WTC11 (cell line): ENCODE measurements around the gene GCC1. TPM values are rescaled to one million over a fixed set of nuclear protein-coding genes. Genes with fewer than 3 reads are reported as not detected.

Experiments
- ATAC-seq: fragments of 200-7000 bp; cut with Tn5 transposase; 2 replicates; pipeline ENCODE4 v1.10.0; 2021; ENCODE audit warnings: mild to moderate bottlenecking, moderate library complexity
- CTCF ChIA-PET: fragments of 300-600 bp; sonication (Branson Sonifier 250); formaldehyde crosslinking; loops from one replicate; lab custom pipeline; 2021; ENCODE audit warnings: antibody characterized with exemption; lab: Charles Lee
- POLR2A ChIA-PET: fragments of 350-600 bp; sonication (Branson Sonifier 250); formaldehyde crosslinking; loops from one replicate; lab custom pipeline; 2021; ENCODE audit warnings: antibody characterized with exemption; lab: Charles Lee
- DNase-seq: peaks from one replicate; pipeline ENCODE4 v3.0.0; 2021; ENCODE audit warnings: low spot score
- H3K27ac Mint-ChIP-seq: 2 replicates; pipeline ENCODE4 v1.8.0; 2021; ENCODE audit warnings: mixed read lengths
- H3K27me3 Mint-ChIP-seq: 2 replicates; pipeline ENCODE4 v1.8.0; 2021; ENCODE audit warnings: low read depth, mild to moderate bottlenecking, moderate library complexity, mixed read lengths
- H3K36me3 Mint-ChIP-seq: 2 replicates; pipeline ENCODE4 v1.8.0; 2021; ENCODE audit warnings: mixed read lengths
- H3K4me1 Mint-ChIP-seq: 2 replicates; pipeline ENCODE4 v1.8.0; 2022; ENCODE audit warnings: mixed read lengths
- H3K4me3 Mint-ChIP-seq: 2 replicates; pipeline ENCODE4 v1.8.0; 2021; ENCODE audit warnings: mild to moderate bottlenecking, moderate library complexity, mixed read lengths
- H3K9me3 Mint-ChIP-seq: 2 replicates; pipeline ENCODE4 v1.8.0; 2021; ENCODE audit warnings: mixed read lengths
- AR ChIP-seq: fragments of 250-450 bp; sonication (Bioruptor Pico); IDR thresholded peaks from 2 replicates; pipeline ENCODE4 v1.9.0; 2021; ENCODE audit warnings: mild to moderate bottlenecking
- ATF2 ChIP-seq: sonication (generic); formaldehyde crosslinking; IDR thresholded peaks from 2 replicates; pipeline ENCODE4 v1.8.1; 2022; ENCODE audit warnings: low read depth, missing genetic modification reagents, borderline replicate concordance
- ATF6 ChIP-seq: sonication (generic); formaldehyde crosslinking; IDR thresholded peaks from 2 replicates; pipeline ENCODE4 v1.8.1; 2023; ENCODE audit warnings: mild to moderate bottlenecking, missing genetic modification reagents
- CREB1 ChIP-seq: sonication (generic); formaldehyde crosslinking; IDR thresholded peaks from 2 replicates; pipeline ENCODE4 v1.8.0; 2023; ENCODE audit warnings: mild to moderate bottlenecking, missing genetic modification reagents
- E2F1 ChIP-seq: sonication (generic); formaldehyde crosslinking; IDR thresholded peaks from 2 replicates; pipeline ENCODE4 v1.8.0; 2022; ENCODE audit warnings: mild to moderate bottlenecking, missing genetic modification reagents
- E2F4 ChIP-seq: sonication (generic); formaldehyde crosslinking; IDR thresholded peaks from 2 replicates; pipeline ENCODE4 v1.8.1; 2022; ENCODE audit warnings: low read depth, mild to moderate bottlenecking, moderate library complexity, missing genetic modification reagents, borderline replicate concordance
- ETV6 ChIP-seq: sonication (generic); formaldehyde crosslinking; IDR thresholded peaks from 2 replicates; pipeline ENCODE4 v1.8.1; 2022; ENCODE audit warnings: mild to moderate bottlenecking, missing genetic modification reagents
- FOXJ3 ChIP-seq: sonication (generic); formaldehyde crosslinking; IDR thresholded peaks from 2 replicates; pipeline ENCODE4 v1.9.0; 2021; ENCODE audit warnings: missing genetic modification reagents, mild to moderate bottlenecking, borderline replicate concordance
- FOXK1 ChIP-seq: sonication (generic); formaldehyde crosslinking; IDR thresholded peaks from 2 replicates; pipeline ENCODE4 v1.8.0; 2022; ENCODE audit warnings: mild to moderate bottlenecking, moderate library complexity, missing genetic modification reagents
- GTF2I ChIP-seq: fragments of 250-450 bp; sonication (Bioruptor Pico); conservative IDR thresholded peaks from 2 replicates; pipeline ENCODE4 v1.4.0; 2021; ENCODE audit warnings: mild to moderate bottlenecking
- HMGA2 ChIP-seq: fragments of 250-450 bp; sonication (Bioruptor Pico); IDR thresholded peaks from 2 replicates; pipeline ENCODE4 v1.4.0; 2021; ENCODE audit warnings: mild to moderate bottlenecking, moderate library complexity
- KAT7 ChIP-seq: sonication (generic); formaldehyde crosslinking; IDR thresholded peaks from 2 replicates; pipeline ENCODE4 v1.8.1; 2023; ENCODE audit warnings: missing genetic modification reagents, mild to moderate bottlenecking, borderline replicate concordance
- MAX ChIP-seq: sonication (generic); formaldehyde crosslinking; IDR thresholded peaks from 2 replicates; pipeline ENCODE4 v1.8.0; 2022; ENCODE audit warnings: mild to moderate bottlenecking, missing genetic modification reagents
- NFATC4 ChIP-seq: fragments of 250-450 bp; sonication (Bioruptor Pico); IDR thresholded peaks from 2 replicates; pipeline ENCODE4 v1.9.0; 2021; ENCODE audit warnings: mild to moderate bottlenecking
- NFE2L1 ChIP-seq: sonication (generic); formaldehyde crosslinking; IDR thresholded peaks from 2 replicates; pipeline ENCODE4 v1.8.1; 2023; ENCODE audit warnings: missing genetic modification reagents
- NFYB ChIP-seq: sonication (generic); formaldehyde crosslinking; conservative IDR thresholded peaks from 2 replicates; pipeline ENCODE4 v1.8.0; 2022; ENCODE audit warnings: low read depth, missing genetic modification reagents
- PRDM15 ChIP-seq: sonication (generic); formaldehyde crosslinking; IDR thresholded peaks from 2 replicates; pipeline ENCODE4 v1.8.0; 2022; ENCODE audit warnings: missing genetic modification reagents
- RORB ChIP-seq: fragments of 250-450 bp; sonication (Bioruptor Pico); IDR thresholded peaks from 2 replicates; pipeline ENCODE4 v1.9.0; 2021; ENCODE audit warnings: mild to moderate bottlenecking
- TP53 ChIP-seq: sonication (generic); formaldehyde crosslinking; IDR thresholded peaks from 2 replicates; pipeline ENCODE4 v1.8.1; 2023; ENCODE audit warnings: mild to moderate bottlenecking, missing genetic modification reagents
- USF2 ChIP-seq: sonication (generic); formaldehyde crosslinking; IDR thresholded peaks from 2 replicates; pipeline ENCODE4 v1.8.1; 2023; ENCODE audit warnings: mild to moderate bottlenecking, missing genetic modification reagents, moderate library complexity
- ZNF425 ChIP-seq: fragments of 250-450 bp; sonication (Bioruptor Pico); conservative IDR thresholded peaks from 2 replicates; pipeline ENCODE4 v1.9.0; 2021; ENCODE audit warnings: mild to moderate bottlenecking
- total RNA-seq: library from RNA; stranded (reverse); gene quantifications from 3 replicates; pipeline ENCODE4 v1.2.3, GENCODE V29; 2021

GCC1 gene
- total RNA-seq, 1 experiment from 2014 or later, result 13.2 TPM

GRCh38 chr7:127591591-127591990 lies 6.2 kb upstream of the GCC1 start:
- ChIA-PET POLR2A (no interaction called here), CTCF (no interaction called here)
- no peak overlapping the region for H3K4me3 Mint-ChIP-seq
- no peaks in the 10 kb centered on the region for H3K9me3 Mint-ChIP-seq
- H3K27me3 Mint-ChIP-seq, result peaks cover 21% of the 10 kb centered on the region
- peaks cover 23% of the 10 kb centered on the region for H3K36me3 Mint-ChIP-seq
- peaks cover 12% of the 10 kb centered on the region for H3K4me1 Mint-ChIP-seq
- ATAC-seq, result no peak
- H3K27ac Mint-ChIP-seq, result no peak overlapping the region
- DNase-seq, result no peak
- no peak for TF ChIP-seq AR
- no peak for TF ChIP-seq TP53 (CRISPR knock-in tag)
- TF ChIP-seq GTF2I (CRISPR knock-in tag), result no peak
- TF ChIP-seq FOXJ3 (CRISPR knock-in tag), result no peak
- no peak for TF ChIP-seq FOXK1 (CRISPR knock-in tag)
- no peak for TF ChIP-seq E2F4
- TF ChIP-seq ETV6 (CRISPR knock-in tag), result no peak
- TF ChIP-seq MAX (CRISPR knock-in tag), result no peak
- TF ChIP-seq HMGA2 (CRISPR knock-in tag), result no peak
- no peak for TF ChIP-seq NFYB
- no peak for TF ChIP-seq NFE2L1 (CRISPR knock-in tag)
- TF ChIP-seq USF2 (CRISPR knock-in tag), result no peak
- TF ChIP-seq RORB (CRISPR knock-in tag), result no peak
- TF ChIP-seq E2F1 (CRISPR knock-in tag), result no peak
- TF ChIP-seq ATF6 (CRISPR knock-in tag), result no peak
- TF ChIP-seq CREB1 (CRISPR knock-in tag), result no peak

- no peak overlapping the region for H3K27ac Mint-ChIP-seq
- peaks cover 13% of the 10 kb centered on the region for H3K4me1 Mint-ChIP-seq
- ATAC-seq (no peak), DNase-seq (no peak)
- CTCF ChIA-PET, result no interaction called here
- no peak overlapping the region for H3K4me3 Mint-ChIP-seq
- H3K36me3 Mint-ChIP-seq, result peaks cover 23% of the 10 kb centered on the region
- no peaks in the 10 kb centered on the region for H3K9me3 Mint-ChIP-seq
- H3K27me3 Mint-ChIP-seq, result peaks cover 25% of the 10 kb centered on the region
- POLR2A ChIA-PET, result no interaction called here
- TF ChIP-seq PRDM15 (CRISPR knock-in tag) (no peak), ATF2 (CRISPR knock-in tag) (no peak), NFATC4 (CRISPR knock-in tag) (no peak), RORB (CRISPR knock-in tag) (no peak), NFE2L1 (CRISPR knock-in tag) (no peak), KAT7 (no peak), ZNF425 (CRISPR knock-in tag) (no peak)
These were observed 5.8 kb upstream of the GCC1 start for GRCh38 chr7:127591189-127591588.
